Measurements from ENCODE around the gene AUP1.

Gene AUP1

DNA sequence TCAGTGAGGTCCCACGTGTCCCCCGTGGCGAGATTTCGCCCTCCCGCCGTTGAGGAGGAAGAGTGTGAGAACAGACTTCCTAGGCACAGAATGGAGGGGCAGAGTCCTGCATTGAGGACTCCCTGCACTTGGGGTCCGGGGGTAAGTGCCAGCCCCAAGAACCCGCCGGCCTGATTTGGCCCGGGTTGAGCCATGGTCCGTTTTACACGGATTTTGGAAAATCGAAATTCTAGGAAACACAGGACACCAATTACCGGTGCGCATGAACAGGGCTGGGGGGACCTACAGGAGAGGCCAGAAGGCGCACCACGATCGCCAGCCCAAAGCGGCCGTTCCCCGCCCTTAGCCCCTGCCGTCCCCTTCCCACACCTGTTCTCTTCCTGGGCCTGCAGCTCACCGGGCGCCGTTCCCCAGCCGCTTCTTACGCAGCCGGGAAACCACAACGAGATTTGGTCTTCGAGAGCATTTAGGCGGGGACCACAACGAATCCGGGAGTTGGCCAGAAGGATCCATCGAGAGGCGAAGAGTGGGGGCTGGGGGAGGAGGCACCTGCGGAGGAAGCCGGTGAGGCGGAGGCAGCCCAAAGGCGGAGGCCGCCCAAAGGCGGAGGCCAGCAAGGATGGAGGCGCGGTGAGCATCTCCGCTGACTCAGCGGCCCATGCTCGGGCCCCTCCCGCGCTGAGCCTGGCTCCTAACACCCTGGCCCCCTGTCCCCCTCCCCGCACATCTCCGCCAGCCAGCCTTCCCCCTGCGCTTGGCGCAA is 15.7 kb downstream of the AUP1 start:
- DNase-seq (ENCODE audit: low read depth) = no peak

DNA sequence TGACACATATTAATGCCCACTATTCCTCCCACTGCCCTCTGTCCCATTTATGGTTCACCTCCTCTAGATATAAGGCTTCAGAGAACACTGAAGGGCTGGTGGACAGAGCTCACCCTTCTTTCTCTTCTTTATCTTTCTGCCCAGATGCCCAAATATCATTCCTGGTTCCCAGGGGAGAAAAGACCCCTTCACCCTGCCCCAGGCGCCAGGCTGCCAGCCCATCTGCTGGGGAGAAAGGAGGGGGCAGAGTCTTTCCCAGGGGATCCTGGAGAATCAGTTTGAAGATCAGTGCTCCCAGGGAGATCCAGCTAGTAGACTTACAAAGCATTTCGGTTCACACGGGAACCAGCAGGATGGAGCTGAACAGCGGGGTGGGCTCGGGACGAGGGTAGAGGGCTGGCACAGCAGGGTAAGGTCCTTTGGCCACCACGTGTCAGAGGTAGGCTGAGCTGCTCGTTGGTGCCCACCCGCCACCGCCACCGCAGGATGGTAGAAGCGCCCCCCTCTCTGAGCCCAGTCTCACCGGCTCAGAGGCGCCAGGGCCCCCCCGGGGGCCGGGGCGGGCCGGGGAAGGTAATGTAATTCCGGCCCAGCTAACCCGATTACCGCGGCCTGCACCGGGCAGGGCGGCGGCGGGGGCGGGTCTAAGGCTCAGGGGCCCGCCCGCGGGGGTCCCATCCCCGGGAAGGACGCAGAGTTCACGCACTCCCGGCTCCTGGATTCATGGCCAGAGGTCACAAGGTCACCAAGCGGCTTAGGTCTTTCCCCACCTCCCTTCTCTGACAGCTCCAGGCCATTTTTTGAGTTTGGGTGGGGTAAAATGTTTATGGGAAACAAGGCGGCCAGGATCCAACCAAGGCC is 16.5 kb downstream of the AUP1 start:
- no peak for DNase-seq (ENCODE audit: low read depth)

DNA sequence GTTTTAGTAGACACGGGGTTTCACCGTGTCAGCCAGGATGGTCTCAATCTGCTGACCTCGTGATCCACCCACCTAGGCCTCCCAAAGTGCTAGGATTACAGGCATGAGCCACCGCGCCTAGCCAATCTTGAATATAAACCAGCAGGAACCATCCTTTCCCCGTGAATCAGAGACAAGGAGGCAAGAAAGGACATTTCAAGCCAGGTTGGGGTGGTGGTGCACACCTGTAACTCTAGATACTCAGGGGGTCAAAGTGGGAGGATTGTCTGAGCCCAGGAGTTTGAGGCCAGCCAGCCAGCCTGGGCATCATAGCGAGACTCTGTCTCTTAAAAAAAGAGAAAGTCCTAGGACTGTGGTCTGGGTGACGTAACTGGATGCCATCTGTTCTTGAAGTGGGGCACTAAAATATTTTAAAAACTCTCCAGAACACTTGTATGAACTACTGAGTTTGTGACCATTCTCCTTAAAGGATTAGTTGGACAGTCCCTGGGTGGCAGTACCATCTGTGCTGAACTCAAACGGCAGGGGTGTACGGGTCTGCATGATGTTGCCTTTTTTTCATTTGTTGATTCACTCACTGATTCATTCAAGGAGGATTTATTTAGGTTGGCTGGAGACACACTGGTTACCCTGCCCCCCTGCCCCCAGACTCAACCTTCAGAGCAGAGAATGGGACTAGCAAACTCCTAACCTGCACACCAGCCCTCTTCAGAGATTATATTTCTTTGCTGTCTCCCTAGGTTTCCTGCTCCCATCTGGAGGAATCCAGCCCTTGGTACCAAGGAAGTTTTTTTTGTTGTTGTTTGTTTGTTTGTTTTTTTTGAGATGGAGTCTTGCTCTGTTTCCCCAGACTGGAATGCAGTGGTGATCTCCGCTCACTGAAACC is 18.2 kb downstream of the AUP1 start:
- DNase-seq (ENCODE audit: low read depth) = no peak

DNA sequence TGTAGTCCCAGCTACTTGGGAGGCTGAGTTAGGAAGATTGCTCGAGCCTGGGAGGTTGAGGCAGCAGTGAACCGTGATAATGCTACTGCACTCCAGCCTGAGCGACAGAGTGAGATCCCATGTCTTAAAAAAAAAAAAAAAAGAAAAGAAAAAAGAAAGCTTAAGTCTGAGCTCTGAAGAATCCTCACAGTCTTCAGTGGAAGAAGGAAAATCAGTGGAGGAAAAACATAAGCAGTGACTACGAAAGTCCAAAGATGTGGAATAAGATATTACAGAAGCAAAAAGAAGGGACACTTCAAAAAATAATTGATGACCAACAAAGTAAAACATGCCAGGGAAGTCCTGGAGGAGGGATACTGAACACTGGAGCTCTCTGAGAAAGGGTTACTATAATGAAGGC is 19.2 kb downstream of the AUP1 start:
- no peak for DNase-seq (ENCODE audit: low read depth)

DNA sequence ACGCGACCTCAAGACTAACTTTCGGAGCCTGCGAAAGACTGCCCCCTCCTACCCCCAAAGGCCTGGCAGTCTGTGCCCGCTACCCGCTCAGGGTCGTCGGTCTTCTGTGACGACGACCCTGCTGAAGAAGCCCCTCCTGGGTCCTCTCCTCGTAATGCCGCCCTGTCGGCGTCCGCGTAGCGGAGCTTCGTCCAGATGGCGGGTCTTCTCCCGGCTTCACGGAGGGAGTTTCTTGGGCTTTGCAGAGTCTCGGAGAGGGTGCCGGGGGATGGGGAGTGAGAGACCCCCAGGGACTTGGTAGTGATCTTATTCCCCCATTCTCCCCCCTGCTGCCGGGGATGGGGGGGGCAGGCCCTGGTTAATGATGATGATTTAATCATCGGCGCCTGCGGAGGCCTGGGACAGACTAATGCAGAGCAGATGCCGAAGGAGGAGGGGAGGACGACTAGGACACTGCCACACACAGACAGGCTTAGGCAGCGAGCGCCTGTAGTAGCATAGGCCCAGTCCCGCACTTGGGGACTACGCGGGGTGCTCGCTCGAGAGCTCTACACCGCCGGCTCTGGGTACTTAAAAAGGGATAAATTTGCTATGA is 21.5 kb downstream of the AUP1 start:
- DNase-seq (ENCODE audit: low read depth) = no peak

DNA sequence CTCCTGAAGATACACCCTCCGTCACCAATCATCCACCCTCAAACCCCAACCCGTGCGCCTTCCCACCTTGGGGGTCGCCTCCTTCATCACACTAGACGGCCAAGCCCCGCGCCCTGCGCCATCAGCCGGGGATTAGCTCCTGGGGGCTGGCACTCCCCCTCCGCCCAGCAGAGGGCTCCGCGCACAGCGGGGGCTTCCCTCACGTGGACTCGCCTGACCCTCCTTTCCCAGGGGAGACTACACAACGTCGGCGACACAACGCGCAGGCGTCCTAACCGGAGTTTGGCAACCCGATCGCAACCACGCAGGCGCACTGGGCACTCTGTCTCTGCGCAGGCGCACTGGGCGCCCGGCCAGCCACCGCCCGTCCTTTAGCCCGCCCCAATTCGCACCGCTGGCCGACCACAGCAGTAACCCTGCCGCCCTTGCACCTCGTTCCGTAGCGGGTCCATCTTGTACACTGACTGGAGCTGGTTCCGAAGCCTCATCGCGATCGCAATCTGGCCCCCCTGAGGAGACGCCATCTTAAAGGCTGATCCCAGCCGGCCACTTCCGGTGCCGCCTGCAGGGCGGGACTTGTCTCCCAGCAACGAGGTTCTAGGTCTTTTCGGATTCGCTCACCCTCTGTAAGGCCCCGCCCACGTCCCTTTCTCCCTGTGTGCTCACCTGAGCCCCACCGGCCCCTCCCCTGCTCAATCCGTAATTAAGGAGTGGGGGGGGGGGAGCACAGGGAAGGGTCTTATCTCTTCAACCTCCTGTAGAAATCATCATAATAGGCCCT is 22.2 kb downstream of the AUP1 start, which contains the start of gene PCGF1:
TSS of gene PCGF1 (minus strand) at position 551 of the 781 bp plus-strand sequence. CDS start at position 524, 27 bp downstream.
- DNase-seq (ENCODE audit: low read depth) = peak; percentile 96

DNA sequence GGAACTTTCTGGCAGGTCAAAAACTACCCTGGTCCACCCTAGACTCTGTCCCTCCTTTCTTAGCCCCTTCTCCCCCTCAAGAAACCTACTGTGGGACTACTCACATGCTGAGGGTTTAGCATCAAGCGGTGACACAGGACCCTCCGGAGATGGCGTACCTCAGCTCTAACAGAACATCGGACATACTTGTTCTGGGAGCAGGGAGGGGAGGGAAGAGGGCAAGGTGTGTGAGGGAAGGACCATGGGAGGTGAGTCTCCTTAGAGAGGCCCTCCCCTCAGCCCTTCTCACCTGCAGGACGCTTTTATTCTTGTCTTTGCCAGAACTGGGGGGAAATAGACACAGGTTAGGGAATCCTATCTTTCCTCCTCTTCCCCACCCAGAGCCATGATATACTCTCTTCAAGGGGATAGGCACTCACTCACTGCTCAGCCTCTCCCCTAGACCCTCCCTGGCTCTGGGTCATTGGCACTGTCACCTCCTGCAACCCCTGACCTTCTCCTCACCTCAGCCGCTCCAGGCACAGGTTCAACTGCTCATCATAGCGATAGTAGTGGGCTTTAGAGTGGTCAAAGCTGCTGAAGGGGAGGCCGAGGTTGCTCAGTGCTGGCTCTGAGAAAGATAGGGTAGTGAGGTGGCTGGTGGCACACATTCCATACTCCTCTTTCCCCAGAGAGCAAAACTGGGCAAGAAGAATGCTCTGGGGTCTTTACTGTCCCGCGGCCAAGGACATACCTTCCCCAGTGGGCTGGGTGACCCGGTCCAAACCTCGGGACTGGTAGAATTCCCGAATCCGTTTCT is 23.9 kb downstream of the AUP1 start:
- no peak for DNase-seq (ENCODE audit: low read depth)

DNA sequence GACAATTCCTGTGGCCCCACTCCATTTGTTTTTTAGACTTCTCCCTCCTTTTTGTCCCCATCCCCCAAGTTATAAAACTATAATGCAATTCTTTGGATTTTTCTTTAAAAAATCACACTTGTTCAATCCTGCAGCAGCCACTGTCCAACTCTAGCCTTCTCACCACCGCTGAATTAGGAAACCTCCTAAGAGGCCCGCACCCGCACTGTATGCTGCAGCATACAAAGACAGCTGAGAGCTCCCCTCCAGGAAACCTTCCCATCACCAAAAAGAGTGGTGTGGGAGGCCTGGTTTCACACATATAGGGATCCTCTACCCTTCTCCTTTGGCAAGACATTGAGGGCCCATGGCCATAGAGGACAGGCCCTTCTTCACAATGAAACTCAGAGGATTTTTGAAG is 24.9 kb downstream of the AUP1 start:
- no peak for DNase-seq (ENCODE audit: low read depth)

DNA sequence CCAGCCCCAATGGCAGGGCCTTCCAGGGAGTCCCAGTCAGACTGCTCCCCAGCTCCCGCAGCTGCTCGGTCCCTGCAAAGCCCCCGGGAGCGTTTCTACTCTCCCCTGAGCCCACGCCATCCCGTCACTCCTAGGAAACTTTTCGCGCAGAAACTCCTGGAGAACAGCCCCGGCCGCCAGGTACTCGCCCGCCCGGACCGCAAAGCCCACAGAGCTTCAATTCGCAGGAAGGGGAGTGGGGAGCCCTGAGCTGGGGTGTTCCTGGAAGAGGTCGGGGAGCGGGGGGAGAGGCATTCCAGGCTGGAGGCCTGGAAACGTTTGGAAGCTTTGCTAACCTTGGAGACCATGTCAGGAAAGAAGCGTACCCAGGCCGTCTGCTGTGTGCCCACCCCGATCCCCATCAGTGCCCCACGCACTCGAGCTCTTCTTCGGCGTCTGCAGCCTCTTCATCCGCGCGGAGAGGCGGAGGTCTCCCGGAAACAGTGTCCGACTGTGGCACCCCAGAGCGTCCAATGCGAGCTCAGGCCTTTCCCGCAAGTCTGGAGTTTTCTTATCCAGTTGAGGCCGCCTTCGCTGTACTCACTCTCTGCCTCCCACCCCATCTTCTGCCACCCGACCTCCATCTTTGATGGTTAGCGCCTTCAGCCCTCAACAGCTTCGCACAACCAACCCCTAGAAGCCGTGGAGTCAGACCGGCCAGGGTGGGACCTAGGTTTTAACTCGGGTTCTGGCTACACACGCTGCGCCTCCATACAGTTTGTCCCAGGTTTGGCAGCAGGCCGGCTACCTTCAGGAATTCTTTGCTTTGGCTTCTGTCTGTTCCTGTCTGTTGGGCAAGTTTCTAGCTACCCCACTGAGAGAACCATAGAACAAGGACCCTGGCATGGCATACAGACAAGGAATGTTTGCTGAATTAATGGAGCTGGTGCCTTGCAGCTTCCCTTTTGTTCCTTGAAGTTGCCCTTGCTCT is 25.7 kb downstream of the AUP1 start:
- no peak for DNase-seq (ENCODE audit: low read depth)

DNA sequence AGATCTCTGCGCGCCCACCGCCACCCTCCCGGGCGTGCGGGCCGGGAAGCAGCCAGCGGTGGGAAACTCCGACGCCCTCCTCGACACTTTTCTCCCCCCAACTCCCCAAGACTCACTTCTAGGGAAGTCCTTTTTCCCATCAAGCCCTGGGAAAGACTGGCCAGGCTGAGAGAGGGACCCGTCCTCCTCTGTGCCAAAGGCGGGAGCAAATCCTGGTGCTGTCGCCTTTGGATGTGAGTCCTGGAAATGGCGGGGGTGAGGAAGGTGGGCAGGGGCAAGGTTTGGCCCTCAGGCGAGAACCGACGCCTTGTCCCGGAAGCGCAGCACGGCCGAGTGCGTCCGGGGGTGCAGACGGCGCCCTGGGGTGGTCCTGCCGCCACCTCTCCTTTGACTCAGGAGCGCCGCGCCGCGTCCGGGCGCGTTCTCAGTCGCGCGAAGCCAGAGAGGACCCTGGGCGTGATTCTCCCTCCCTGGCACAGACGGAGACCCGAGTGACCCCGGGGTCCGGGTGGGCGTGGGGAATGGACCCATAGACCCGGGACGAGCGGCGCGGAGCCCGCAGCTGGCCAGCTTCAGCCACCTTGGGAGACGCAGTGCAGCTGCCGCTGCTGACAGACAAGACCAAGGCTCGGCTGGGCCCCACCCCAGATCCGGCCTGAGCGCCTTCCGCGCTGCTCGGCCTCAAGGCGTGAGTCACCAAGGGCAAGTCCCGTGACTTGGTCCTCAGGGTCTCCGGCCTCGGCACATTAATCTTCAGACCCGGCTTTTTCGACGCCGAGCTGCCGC is 26.6 kb downstream of the AUP1 start:
- peak; percentile 54 for DNase-seq (ENCODE audit: low read depth)

DNA sequence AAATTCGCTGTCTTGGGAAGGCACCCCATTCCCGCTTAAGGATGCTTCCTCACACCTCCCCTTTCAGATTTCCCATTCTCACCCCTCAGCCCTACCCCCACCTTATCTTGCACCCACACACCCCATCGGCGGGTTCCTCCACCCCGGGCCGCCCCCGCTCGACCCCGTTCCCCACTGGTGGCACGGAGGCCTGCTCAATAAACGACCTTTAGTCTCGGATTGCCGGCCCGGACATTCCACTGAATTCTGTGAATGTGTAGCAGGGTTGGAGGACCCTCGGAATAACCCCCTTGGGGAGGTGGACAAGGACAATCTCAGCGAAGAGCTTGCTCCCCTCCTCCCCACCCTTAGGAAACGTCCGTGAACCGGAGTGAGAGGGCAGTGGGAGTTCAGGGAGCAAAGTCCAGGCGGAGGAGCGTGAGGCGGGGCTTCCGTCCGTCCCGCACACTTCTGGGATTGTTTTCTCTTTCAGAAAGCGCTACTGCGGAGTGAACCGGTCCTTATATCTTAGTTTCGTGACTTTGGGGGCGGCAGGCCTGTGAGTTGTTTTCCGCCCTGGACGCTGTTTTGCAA is 27.3 kb downstream of the AUP1 start:
- DNase-seq (ENCODE audit: low read depth) = no peak

DNA sequence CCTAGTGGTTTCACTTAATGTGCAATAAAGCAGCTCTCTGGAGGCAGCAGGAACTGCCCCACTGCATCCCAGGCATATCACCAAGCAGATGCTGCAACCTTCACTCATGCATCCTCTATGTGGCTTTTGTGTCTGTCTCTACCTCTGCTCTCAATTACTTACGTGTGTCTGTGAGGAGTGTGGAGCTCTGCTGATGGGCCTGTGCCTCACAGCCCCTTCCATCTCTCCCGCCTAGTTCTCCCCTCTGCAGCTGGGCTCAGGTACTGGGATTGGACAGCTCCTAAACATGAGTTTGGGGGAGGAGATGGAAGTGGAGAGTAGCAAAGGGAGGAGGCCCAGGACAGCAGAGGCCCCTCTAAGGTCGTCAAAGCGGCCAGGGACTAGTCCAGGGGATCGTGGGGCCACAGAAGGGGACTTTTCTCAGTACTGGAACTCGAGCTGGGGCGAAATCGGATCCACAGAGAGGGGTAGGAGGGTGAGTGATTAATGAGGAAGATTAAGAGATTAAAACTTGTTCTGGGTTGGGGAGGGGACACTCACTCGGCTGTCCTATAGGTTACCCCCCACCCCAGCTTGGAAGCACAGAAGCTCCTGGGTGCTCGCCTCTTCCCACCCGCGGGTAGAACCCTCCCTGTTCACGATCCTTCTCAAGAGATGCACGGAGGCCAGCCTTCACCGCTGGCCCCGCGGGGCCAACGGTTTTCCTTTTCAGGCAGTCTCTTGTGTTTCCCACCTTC is 28.0 kb downstream of the AUP1 start:
- no peak for DNase-seq (ENCODE audit: low read depth)

DNA sequence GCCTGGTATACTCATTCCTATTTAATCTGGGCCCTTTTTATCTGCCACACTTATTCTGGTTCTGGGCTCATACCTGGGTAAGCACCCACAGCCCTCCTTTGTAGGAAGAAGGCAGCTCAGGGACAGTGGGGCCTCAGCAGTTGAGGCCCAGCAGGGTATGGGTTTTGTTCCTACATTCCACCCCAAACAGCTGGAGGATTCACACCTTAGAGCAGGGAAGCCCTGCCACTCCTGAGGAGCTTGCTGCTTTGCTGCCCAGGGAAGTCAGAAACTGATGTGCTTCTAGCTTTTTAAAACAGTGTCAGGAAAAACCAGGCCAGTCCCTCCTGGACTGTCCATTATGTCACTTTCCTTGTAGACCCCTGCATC is 28.9 kb downstream of the AUP1 start:
- DNase-seq (ENCODE audit: low read depth) = no peak

DNA sequence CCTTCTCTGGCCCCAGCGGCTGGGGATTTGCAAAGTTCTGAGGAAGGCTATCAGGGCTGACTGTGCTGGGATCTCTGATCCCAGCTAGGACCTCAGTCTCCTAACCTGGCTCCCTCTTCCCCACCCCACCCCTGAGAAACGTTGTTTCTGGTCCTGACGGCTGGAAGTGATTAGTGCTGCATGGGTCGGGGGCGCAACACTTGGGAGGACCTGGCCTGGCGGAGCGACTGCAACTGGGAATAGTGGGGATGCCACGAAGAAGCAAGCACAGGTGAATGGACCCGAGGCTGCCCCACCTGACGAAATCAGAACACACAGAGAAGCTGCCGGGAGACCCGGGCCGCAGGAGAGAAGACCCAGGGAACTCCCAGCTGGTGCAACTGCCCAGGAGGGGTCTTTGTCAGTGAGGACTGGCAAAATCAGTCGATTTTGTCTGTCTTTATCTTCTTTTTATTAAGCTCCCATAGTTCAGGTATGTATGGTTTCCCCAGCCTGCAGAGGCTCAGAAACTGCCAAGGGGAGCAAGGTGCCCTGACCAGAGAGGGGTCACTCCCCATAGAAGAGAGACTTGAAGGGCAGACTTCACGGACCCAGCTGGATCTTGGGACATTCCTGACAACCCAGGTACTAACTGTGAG is 29.4 kb downstream of the AUP1 start:
- DNase-seq (ENCODE audit: low read depth) = no peak

DNA sequence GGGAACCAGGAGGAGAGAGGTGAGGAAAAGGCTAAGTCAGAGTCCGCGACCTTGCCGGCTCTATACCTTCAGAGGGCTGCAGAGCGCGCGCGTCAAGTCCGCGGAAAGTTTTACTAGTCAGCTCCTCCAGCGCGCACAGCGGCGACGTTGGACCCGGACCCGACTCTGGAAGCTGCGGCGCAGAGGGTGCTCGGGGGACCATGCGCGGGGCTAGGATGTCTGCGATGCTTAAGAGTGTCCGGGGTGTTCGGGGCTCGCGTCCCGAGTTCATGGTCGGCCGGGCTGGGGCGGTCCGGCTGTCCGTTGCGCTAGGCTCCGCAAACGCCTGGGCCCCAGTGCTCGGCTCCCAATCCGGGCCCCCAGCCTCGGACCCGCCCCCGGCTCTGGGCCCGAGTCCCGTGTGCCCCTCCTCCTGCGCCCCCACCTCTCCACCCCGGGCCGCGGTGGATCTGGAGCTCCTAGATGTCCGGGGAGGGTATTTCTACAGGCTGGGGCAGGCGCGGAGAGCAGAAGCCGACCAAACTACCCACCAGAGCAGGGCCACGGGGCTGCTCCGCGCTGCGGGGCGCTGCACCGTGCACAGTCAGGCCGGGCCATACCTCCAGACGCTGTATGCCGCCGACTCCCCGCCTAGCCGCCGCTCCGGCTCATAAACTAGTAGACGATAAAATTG is 30.1 kb downstream of the AUP1 start, which contains the start of gene LBX2:
TSS of gene LBX2 (minus strand) at position 337 of the 673 bp plus-strand sequence. CDS start at position 271, 66 bp downstream.
- DNase-seq (ENCODE audit: low read depth) = no peak
